Keratinocyte (primary cell): ENCODE results near the gene SYCN. TPM values are rescaled to one million over a fixed set of nuclear protein-coding genes. Genes with fewer than 3 reads are reported as not detected.

Experiments used
- DNase-seq: peaks from one replicate; pipeline ENCODE4 v3.0.0-alpha.2; 2011; ENCODE audit warnings: low read depth, missing footprints, low spot score
- FAIRE-seq: peaks from 2 replicates; lab custom pipeline; 2011; peaks lifted over from hg19 to GRCh38; lab: Jason Lieb, UNC
- H2AFZ ChIP-seq: 2 replicates; pipeline ENCODE4 v1.6.0; 2012; ENCODE audit warnings: low read length, control low read depth, inconsistent platforms; ENCODE audit not compliant: control insufficient read depth
- H3K27ac ChIP-seq: 2 replicates; pipeline ENCODE4 v1.5.1; 2011; ENCODE audit warnings: low read length; ENCODE audit not compliant: control insufficient read depth, insufficient read depth
- H3K27me3 ChIP-seq: 3 replicates; pipeline ENCODE4 v1.6.0; 2011; ENCODE audit warnings: low read length; ENCODE audit not compliant: control insufficient read depth, insufficient read depth; ENCODE audit errors: extremely low read depth
- H3K36me3 ChIP-seq, 2 experiments: 2 replicates in 1 of 2; 3 replicates in 1 of 2; pipeline ENCODE4 v1.5.1; 2011; ENCODE audit warnings: low read length in 2 of 2, mild to moderate bottlenecking in 1 of 2; ENCODE audit not compliant: control insufficient read depth in 2 of 2, insufficient read depth in 2 of 2; ENCODE audit errors: extremely low read depth in 1 of 2
- H3K4me1 ChIP-seq: 3 replicates; pipeline ENCODE4 v1.5.1; 2011; ENCODE audit warnings: low read length; ENCODE audit not compliant: control insufficient read depth, insufficient read depth; ENCODE audit errors: extremely low read depth
- H3K4me2 ChIP-seq: 3 replicates; pipeline ENCODE4 v1.6.0; 2011; ENCODE audit warnings: low read depth, low read length; ENCODE audit not compliant: control insufficient read depth, insufficient read depth; ENCODE audit errors: extremely low read depth
- H3K4me3 ChIP-seq, 3 experiments: fragments of 200-600 bp in 1 of 3; sonication (generic) in 1 of 3; 2 replicates in 2 of 3; 3 replicates in 1 of 3; pipeline ENCODE4 v1.5.1; 2011 to 2016; ENCODE audit warnings: low read length in 3 of 3, mild to moderate bottlenecking in 3 of 3, control low read depth in 2 of 3, inconsistent platforms in 1 of 3, low read depth in 1 of 3, mixed read lengths in 1 of 3, mixed run types in 1 of 3, moderate library complexity in 1 of 3; ENCODE audit not compliant: control insufficient read depth in 2 of 3, insufficient read depth in 2 of 3; ENCODE audit errors: extremely low read depth in 1 of 3
- H3K79me2 ChIP-seq: 2 replicates; pipeline ENCODE4 v1.6.0; 2012; ENCODE audit warnings: low read length; ENCODE audit not compliant: control insufficient read depth, insufficient read depth
- H3K9ac ChIP-seq: 3 replicates; pipeline ENCODE4 v1.6.0; 2011; ENCODE audit warnings: low read length; ENCODE audit not compliant: control insufficient read depth, insufficient read depth; ENCODE audit errors: extremely low read depth
- H3K9me1 ChIP-seq: 3 replicates; pipeline ENCODE4 v1.6.0; 2011; ENCODE audit warnings: low read length; ENCODE audit not compliant: control insufficient read depth, insufficient read depth; ENCODE audit errors: extremely low read depth
- H3K9me3 ChIP-seq: 2 replicates; pipeline ENCODE4 v1.5.1; 2012; ENCODE audit warnings: low read depth, low read length; ENCODE audit not compliant: control insufficient read depth
- H4K20me1 ChIP-seq: 3 replicates; pipeline ENCODE4 v1.6.0; 2011; ENCODE audit warnings: low read length; ENCODE audit not compliant: control insufficient read depth, insufficient read depth; ENCODE audit errors: extremely low read depth
- EZH2 ChIP-seq: IDR thresholded peaks from one replicate; pipeline ENCODE4 v1.6.1; 2012; ENCODE audit warnings: inconsistent platforms, mild to moderate bottlenecking, low read length, moderate library complexity
- dilution Hi-C: fragments of 300-500 bp; cut with MboI; formaldehyde crosslinking; loops from one replicate; pipeline ENCODE4 v1.7.0; 2020; ENCODE audit warnings: low sequenced_read_pairs; ENCODE audit not compliant: extremely low pct_ligation_motif_present
- polyA plus RNA-seq, 5 experiments: library from polyadenylated mRNA; depleted of rRNA in 3 of 5; stranded (reverse) in 3 of 5; stranded (forward) in 1 of 5; unstranded in 1 of 5; fragments of >200 nt; gene quantifications; 1 replicate in 1 of 5; 2 replicates in 3 of 5; 3 replicates in 1 of 5; pipeline versions ENCODE4 v1.2.1 to v1.2.3, GENCODE V29; 2011 to 2012; ENCODE audit warnings: missing spikeins in 2 of 5, low read depth in 1 of 5, low replicate concordance in 1 of 5
- TF ChIP-seq, protein P1 (sequence below), 3 experiments: IDR thresholded peaks in 1 of 3; conservative IDR thresholded peaks in 1 of 3; optimal IDR thresholded peaks in 1 of 3; 2 replicates in 2 of 3; 3 replicates in 1 of 3; pipeline versions ENCODE3 to v1.5.1; 2011; ENCODE audit warnings: low read length in 3 of 3, mild to moderate bottlenecking in 3 of 3, moderate library complexity in 2 of 3, control low read depth in 1 of 3, inconsistent platforms in 1 of 3; ENCODE audit not compliant: insufficient read depth in 2 of 3; ENCODE audit errors: extremely low read depth in 1 of 3

The SYCN gene
- polyA plus RNA-seq, 1 donor (not counting 4 experiments of a cell fraction or from before 2014, with no cell fraction given) = not detected

DNA sequence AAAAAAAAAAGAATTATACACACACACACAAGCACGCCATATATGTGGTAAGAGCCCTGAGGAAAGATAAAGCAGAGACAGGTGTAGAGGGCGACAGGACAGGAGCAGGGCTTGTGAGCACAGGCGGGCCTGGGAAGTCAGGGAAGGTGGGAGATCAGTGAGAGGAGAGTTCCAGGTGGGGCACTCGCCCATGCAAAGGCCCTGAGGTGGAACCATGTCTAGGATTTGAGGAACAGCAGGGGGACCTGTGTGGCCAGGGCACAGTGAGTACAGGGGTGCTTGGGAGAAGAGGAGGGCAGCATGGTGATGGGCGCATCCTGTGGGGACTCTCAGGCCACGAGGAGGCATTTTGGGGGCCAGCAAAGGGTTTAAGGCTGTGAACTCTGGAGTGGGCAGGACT lies 39.8 kb downstream of the SYCN start:
- dilution Hi-C loops = no loop called here
- peaks cover 6% of the 10 kb centered on the region for H4K20me1 ChIP-seq
- H3K4me2 ChIP-seq = no peak overlapping the region
- DNase-seq = no peak
- TF ChIP-seq, protein P1, sequence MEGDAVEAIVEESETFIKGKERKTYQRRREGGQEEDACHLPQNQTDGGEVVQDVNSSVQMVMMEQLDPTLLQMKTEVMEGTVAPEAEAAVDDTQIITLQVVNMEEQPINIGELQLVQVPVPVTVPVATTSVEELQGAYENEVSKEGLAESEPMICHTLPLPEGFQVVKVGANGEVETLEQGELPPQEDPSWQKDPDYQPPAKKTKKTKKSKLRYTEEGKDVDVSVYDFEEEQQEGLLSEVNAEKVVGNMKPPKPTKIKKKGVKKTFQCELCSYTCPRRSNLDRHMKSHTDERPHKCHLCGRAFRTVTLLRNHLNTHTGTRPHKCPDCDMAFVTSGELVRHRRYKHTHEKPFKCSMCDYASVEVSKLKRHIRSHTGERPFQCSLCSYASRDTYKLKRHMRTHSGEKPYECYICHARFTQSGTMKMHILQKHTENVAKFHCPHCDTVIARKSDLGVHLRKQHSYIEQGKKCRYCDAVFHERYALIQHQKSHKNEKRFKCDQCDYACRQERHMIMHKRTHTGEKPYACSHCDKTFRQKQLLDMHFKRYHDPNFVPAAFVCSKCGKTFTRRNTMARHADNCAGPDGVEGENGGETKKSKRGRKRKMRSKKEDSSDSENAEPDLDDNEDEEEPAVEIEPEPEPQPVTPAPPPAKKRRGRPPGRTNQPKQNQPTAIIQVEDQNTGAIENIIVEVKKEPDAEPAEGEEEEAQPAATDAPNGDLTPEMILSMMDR (optimal IDR thresholded peaks at IDR 0.05 in 1 of 3, IDR thresholded peaks at IDR 0.05 in 1 of 3, conservative IDR thresholded peaks at IDR 0.05 in 1 of 3; ENCODE audit: extremely low read depth in 1 of 3, insufficient read depth in 2 of 3, low read length in 3 of 3) = no peak
- TF ChIP-seq EZH2 = no peak
- H3K79me2 ChIP-seq = peaks cover 36% of the 10 kb centered on the region
- H3K9me3 ChIP-seq = no peaks in the 10 kb centered on the region
- no peak for FAIRE-seq
- no peak overlapping the region for H3K4me3 ChIP-seq
- H3K4me1 ChIP-seq = peaks cover 32% of the 10 kb centered on the region
- no peaks in the 10 kb centered on the region for H3K36me3 ChIP-seq
- H3K27ac ChIP-seq = no peak overlapping the region
- no peak overlapping the region for H2AFZ ChIP-seq
- no peaks in the 10 kb centered on the region for H3K9me1 ChIP-seq
- H3K9ac ChIP-seq = no peak overlapping the region
- H3K27me3 ChIP-seq = no peaks in the 10 kb centered on the region

- Histone ChIP-seq H4K20me1 (peaks cover 6% of the 10 kb centered on the region), H3K36me3 (no peaks in the 10 kb centered on the region), H3K27me3 (no peaks in the 10 kb centered on the region), H3K27ac (no peak overlapping the region), H3K9me1 (no peaks in the 10 kb centered on the region), H3K9me3 (no peaks in the 10 kb centered on the region), H3K9ac (no peak overlapping the region), H3K4me3 (no peak overlapping the region), H3K4me2 (no peak overlapping the region), H2AFZ (no peak overlapping the region), H3K4me1 (peaks cover 32% of the 10 kb centered on the region), H3K79me2 (peaks cover 41% of the 10 kb centered on the region)
- DNase-seq = no peak
- FAIRE-seq = no peak
- TF ChIP-seq EZH2 = no peak
- TF ChIP-seq, protein P1 (optimal IDR thresholded peaks at IDR 0.05 in 1 of 3, IDR thresholded peaks at IDR 0.05 in 1 of 3, conservative IDR thresholded peaks at IDR 0.05 in 1 of 3; ENCODE audit: extremely low read depth in 1 of 3, insufficient read depth in 2 of 3, low read length in 3 of 3) = no peak
- dilution Hi-C loops = no loop called here
These were observed 40.4 kb downstream of the SYCN start for GRCh38 chr19:39163621-39164020.
